Measurements from ENCODE around the gene IP6K1. TPM values are rescaled to one million over a fixed set of nuclear protein-coding genes. Genes with fewer than 3 reads are reported as not detected.
A peak's percentile ranks its signal among the peaks of the same experiment; 100 is the strongest.

IP6K1 gene
- total RNA-seq, 1 donor, result 47.9 TPM

DNA sequence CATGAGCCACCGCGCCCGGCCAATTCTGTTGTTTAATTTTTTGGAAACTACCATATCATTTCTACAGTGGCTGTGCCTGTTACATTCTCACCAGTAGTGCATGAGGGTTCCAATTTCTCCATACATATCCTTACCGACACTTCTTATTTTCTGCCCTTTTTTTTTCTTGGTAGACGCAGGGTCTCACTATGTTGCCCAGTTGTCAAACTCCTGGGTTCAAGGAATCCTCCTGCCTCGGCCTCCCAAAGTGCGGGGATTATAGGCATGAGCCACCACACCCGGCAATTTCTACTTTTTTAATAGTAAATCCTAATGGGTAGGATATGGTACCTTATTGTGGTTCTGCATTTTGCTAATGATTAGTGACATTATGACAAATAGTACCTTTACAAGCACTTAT, 76.5 kb downstream of the IP6K1 start:
- DNase-seq (ENCODE audit: low read depth), result no peak
- no peak for TF ChIP-seq CTCF (IDR thresholded peaks at IDR 0.05; ENCODE audit: insufficient read depth, low read depth, low read length)
- no peak overlapping the region for H3K4me3 ChIP-seq (ENCODE audit: low read depth, low read length)

GRCh38 chr3:49707113-49707480, 79.2 kb downstream of the IP6K1 start:
- no peak overlapping the region for H3K4me3 ChIP-seq (ENCODE audit: low read depth, low read length)
- DNase-seq (ENCODE audit: low read depth), result no peak
- no peak for TF ChIP-seq CTCF (IDR thresholded peaks at IDR 0.05; ENCODE audit: insufficient read depth, low read depth, low read length)

DNA sequence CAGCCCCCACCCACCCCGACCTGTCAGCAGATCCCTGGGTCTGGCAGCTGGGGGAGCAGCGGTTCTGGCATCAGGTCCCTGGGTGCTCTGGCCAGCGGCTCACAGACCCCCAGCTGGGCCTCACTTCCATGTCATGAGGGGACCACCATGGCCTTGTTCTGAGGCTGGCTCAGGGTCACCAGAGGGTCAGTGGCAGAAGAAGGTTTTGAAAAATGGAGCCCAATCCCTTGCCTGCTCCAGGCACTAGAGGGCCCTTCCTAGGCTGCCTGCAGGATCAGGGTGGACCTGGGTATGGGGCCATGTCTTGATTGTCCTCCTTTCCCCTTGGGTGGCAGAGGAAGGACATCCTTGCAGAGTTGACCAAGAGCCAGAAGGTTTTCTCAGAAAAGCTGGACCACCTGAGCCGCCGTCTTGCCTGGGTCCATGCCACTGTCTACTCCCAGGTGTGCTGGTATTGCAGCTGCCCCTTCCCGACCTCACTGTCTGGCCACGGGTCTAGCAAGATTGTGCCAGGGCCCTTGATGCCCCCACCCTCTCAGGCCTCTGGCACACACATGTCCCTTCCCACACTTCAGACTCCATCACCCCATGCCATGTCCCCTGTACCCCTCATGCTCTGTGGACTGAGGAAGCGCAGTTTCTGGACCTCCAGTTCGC, 79.8 kb downstream of the IP6K1 start:
- no peak for DNase-seq (ENCODE audit: low read depth)
- no peak overlapping the region for H3K4me3 ChIP-seq (ENCODE audit: low read depth, low read length)
- no peak for TF ChIP-seq CTCF (IDR thresholded peaks at IDR 0.05; ENCODE audit: insufficient read depth, low read depth, low read length)

DNA sequence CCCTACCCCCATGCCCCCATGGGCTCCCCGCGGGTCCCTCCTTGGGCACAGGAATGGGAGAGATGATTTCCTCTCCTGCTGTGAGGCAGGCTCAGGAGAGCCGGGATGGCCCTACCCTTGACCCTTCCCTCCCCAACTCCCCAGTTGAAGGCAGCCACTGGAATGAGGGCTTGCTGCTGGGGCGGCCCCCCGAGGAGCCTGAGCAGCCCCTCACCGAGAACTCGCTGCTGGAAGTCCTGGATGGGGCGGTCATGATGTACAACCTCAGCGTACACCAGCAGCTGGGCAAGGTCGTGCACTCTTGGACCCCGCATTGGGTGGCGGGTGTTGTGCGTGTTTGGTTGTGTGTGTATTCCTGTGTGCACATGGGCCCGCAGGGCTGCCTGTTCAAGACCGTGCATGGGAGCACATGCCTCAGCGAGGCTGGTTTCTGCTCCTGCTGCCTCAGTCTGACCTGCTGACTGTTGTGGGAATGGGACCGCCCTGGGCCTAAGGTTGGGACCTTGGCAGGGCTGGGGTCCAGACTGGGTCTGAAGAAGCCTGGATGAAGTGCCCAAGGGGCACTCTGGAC, 80.9 kb downstream of the IP6K1 start:
- TF ChIP-seq CTCF (IDR thresholded peaks at IDR 0.05; ENCODE audit: insufficient read depth, low read depth, low read length), result no peak
- H3K4me3 ChIP-seq (ENCODE audit: low read depth, low read length), result no peak overlapping the region
- no peak for DNase-seq (ENCODE audit: low read depth)

DNA sequence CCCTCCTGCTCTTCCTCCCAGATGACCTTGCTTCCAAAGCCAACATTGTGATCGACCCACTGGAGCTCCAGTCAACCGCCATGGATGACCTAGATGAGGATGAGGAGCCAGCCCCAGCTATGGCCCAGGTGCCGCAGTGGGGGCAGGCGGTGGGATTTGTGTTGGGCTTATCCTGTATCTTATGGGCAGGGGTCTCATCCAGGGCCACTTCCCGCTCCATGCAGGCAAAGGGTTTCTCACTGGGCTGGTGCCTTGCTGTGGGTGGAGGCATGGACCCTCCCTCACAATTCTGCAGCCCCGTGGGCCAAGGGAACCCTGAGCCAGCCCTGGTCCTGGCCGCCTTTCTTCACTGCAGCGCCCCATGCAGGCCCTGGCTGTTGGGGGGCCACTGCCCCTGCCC, 81.7 kb downstream of the IP6K1 start:
- no peak overlapping the region for H3K4me3 ChIP-seq (ENCODE audit: low read depth, low read length)
- TF ChIP-seq CTCF (IDR thresholded peaks at IDR 0.05; ENCODE audit: insufficient read depth, low read depth, low read length), result no peak
- no peak for DNase-seq (ENCODE audit: low read depth)

- no peak overlapping the region for H3K4me3 ChIP-seq (ENCODE audit: low read depth, low read length)
- DNase-seq (ENCODE audit: low read depth), result no peak
- TF ChIP-seq CTCF (IDR thresholded peaks at IDR 0.05; ENCODE audit: insufficient read depth, low read depth, low read length), result no peak
Observed at GRCh38 chr3:49703956-49704355, 82.4 kb downstream of the IP6K1 start.

DNA sequence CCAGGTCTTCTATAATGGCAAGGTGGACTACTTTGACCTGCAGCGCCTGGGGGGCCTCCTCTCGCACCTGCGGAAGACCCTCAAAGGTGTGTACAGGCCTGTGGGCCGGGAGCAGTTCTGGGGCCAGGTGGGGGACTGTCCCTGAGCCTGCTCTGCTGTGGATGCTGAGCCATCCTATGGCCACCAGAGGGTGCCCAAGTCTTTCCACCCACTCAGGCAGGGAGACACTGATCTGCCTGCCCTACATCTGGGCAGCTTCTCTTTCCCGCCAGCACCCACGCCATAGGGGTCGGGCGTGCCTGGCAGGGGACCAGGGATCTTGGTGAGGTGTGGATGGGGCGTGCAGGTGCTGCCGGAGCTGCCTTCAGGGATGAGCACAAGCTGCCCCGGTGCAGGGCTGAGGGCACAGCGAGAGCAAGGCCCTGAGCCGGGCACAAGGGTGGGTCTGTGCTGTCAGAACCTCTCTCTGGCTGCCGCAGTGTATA, 82.9 kb downstream of the IP6K1 start:
- no peak overlapping the region for H3K4me3 ChIP-seq (ENCODE audit: low read depth, low read length)
- DNase-seq (ENCODE audit: low read depth), result peak; percentile 66
- TF ChIP-seq CTCF (IDR thresholded peaks at IDR 0.05; ENCODE audit: insufficient read depth, low read depth, low read length), result peak; percentile 85

Data from fibroblast of villous mesenchyme (primary cell).